Esophagus squamous epithelium (tissue), 5 donors: ENCODE measurements around the gene PCDHB7. TPM values are rescaled to one million over a fixed set of nuclear protein-coding genes. Genes with fewer than 3 reads are reported as not detected.
"Not testable (repeated sequence)": the region's sequence is repeated elsewhere in the genome, so short reads cannot be mapped to it uniquely, and the experiment has no call there.

Experiments
- DNase-seq: peaks from one replicate; lab custom pipeline; 2025; lab: John Stamatoyannopoulos, UW
- H3K27ac ChIP-seq, 4 donors: fragments of 200-600 bp; sonication (generic); one replicate each; pipeline ENCODE4 v1.5.1; 2016 to 2019; ENCODE audit warnings: mild to moderate bottlenecking in 1 of 4
- H3K27me3 ChIP-seq, 4 donors: fragments of 200-600 bp; sonication (generic); 1 replicate in 3 of 4; 2 replicates in 1 of 4; pipeline versions ENCODE4 v1.5.1 to v1.6.0; 2017 to 2021; ENCODE audit warnings: antibody characterized with exemption in 1 of 4
- H3K36me3 ChIP-seq, 3 donors: fragments of 200-600 bp; sonication (generic); one replicate each; pipeline ENCODE4 v1.5.1; 2016 to 2019
- H3K4me1 ChIP-seq, 3 donors: fragments of 200-600 bp; sonication (generic); one replicate each; pipeline ENCODE4 v1.5.1; 2017 to 2019
- H3K4me3 ChIP-seq, 4 donors: fragments of 200-600 bp; sonication (generic); 1 replicate in 3 of 4; 2 replicates in 1 of 4; pipeline ENCODE4 v1.5.1; 2016 to 2019; ENCODE audit warnings: mild to moderate bottlenecking in 2 of 4, moderate library complexity in 1 of 4
- H3K9me3 ChIP-seq, 3 donors: fragments of 200-600 bp; sonication (generic); one replicate each; pipeline ENCODE4 v1.5.1; 2016 to 2019
- CTCF ChIP-seq, 6 experiments: fragments of 450-650 bp in 4 of 6; fragments of 200-600 bp in 2 of 6; sonication (generic) in 2 of 6; IDR thresholded peaks; one replicate each; pipeline ENCODE4 v1.5.1; 2016 to 2019; ENCODE audit warnings: antibody characterized with exemption in 6 of 6, mild to moderate bottlenecking in 4 of 6, moderate library complexity in 4 of 6
- POLR2A ChIP-seq, 4 donors: fragments of 450-650 bp; IDR thresholded peaks; one replicate each; pipeline ENCODE4 v1.6.1; 2017; ENCODE audit warnings: antibody characterized with exemption in 4 of 4, mild to moderate bottlenecking in 4 of 4, moderate library complexity in 3 of 4
- WGBS, 2 donors: methylation state at CpG; one replicate each; pipeline ENCODE4 v1.1.5; 2018; 5-methylcytosine and 5-hydroxymethylcytosine counted together
- intact Hi-C: fragments of 100-400 bp; cut with DNase I; formaldehyde crosslinking; loops from one replicate; pipeline ENCODE4 v1.15.0; 2022
- total RNA-seq, 4 donors: library from RNA; depleted of rRNA; stranded (reverse); fragments of >200 nt; gene quantifications; one replicate each; pipeline ENCODE4 v1.1.0, GENCODE V29; 2016
- donor health status: DM: yes; HTN: yes; CAD: no.

The PCDHB7 gene
- total RNA-seq, 4 donors from 2014 or later: 0.76 to 0.95 (median 0.87) TPM; not detected in 1

- WGBS, 2 donors: 46 to 73% methylated on average over 1 of the region's 1 CpG
- Histone ChIP-seq H3K4me3 (no peak overlapping the region), H3K4me1 (no peaks in the 10 kb centered on the region), H3K9me3 (peaks cover 0 to 55% (median 29%) of the 10 kb centered on the region in 3 donors), H3K27ac (no peak overlapping the region), H3K27me3 (peaks cover 0 to 67% (median 2%) of the 10 kb centered on the region in 4 donors), H3K36me3 (no peaks in the 10 kb centered on the region)
- no peak for TF ChIP-seq POLR2A (IDR thresholded peaks at IDR 0.05)
- TF ChIP-seq CTCF (IDR thresholded peaks at IDR 0.05): no peak
- intact Hi-C loops: no loop called here
- DNase-seq: no peak
Measured at GRCh38 chr5:141180313-141180712, 7.9 kb downstream of the PCDHB7 start.

- WGBS, 2 donors: 22 to 23% methylated on average over 13 of the region's 13 CpGs
- peaks cover 0 to 63% (median 34%) of the 10 kb centered on the region in 3 donors for H3K9me3 ChIP-seq
- intact Hi-C loops: no loop called here
- peaks cover 0 to 50% (median 2%) of the 10 kb centered on the region in 4 donors for H3K27me3 ChIP-seq
- H3K4me1 ChIP-seq: no peaks in the 10 kb centered on the region
- DNase-seq: no peak
- no peaks in the 10 kb centered on the region for H3K36me3 ChIP-seq
- peak within 1 kb of the TSS in 1 of 4 donors; percentile 17 for H3K27ac ChIP-seq
- peak within 1 kb of the TSS in 3 of 4 donors; percentile 29 to 39 (median 29) for H3K4me3 ChIP-seq
- no peak for TF ChIP-seq CTCF (IDR thresholded peaks at IDR 0.05)
- TF ChIP-seq POLR2A (IDR thresholded peaks at IDR 0.05): no peak
Measured at GRCh38 chr5:141182248-141182647, 9.8 kb downstream of the PCDHB7 start, which contains the start of gene PCDHB16. Gene PCDHB16 (plus strand): TSS chr5:141182387. CDS start chr5:141182560, 173 bp downstream.

- H3K9me3 ChIP-seq: peaks cover 0 to 64% (median 31%) of the 10 kb centered on the region in 3 donors
- not testable (repeated sequence) for DNase-seq, H3K36me3 ChIP-seq
Measured at GRCh38 chr5:141184117-141184855, 11.8 kb downstream of the PCDHB7 start.

GRCh38 chr5:141186897-141187512, 14.6 kb downstream of the PCDHB7 start, which contains the start of gene PCDHB9:
Gene PCDHB9 (plus strand): TSS chr5:141187161. CDS start chr5:141187319, 158 bp downstream.
- WGBS, 2 donors: 23 to 27% methylated on average over 7 to 9 of the region's 9 CpGs
- intact Hi-C loops: no loop called here
- Histone ChIP-seq H3K4me1 (no peaks in the 10 kb centered on the region), H3K27me3 (peaks cover 0 to 33% (median 0%) of the 10 kb centered on the region in 4 donors), H3K4me3 (peak within 1 kb of the TSS in 2 of 4 donors; percentile 11 to 43), H3K9me3 (peaks cover 0 to 80% (median 36%) of the 10 kb centered on the region in 3 donors), H3K27ac (no peak within 1 kb of the TSS), H3K36me3 (no peaks in the 10 kb centered on the region)
- no peak for TF ChIP-seq POLR2A (IDR thresholded peaks at IDR 0.05)
- TF ChIP-seq CTCF (IDR thresholded peaks at IDR 0.05): peak in 4 of 6 experiments; percentile 9 to 37 (median 19)
- no peak for DNase-seq

More at GRCh38 chr5:141184117-141184855, 11.8 kb downstream of the PCDHB7 start:
- H3K27ac ChIP-seq, H3K4me1 ChIP-seq, intact Hi-C loops: not testable (repeated sequence)
- Histone ChIP-seq H3K4me3 (peak overlapping the region in 1 of 4 donors; percentile 12), H3K27me3 (peaks cover 0 to 41% (median 0%) of the 10 kb centered on the region in 4 donors)
- WGBS, 2 donors: 43 to 67% methylated on average over 1 to 8 of the region's 69 CpGs

GRCh38 chr5:141188682-141189081, 16.2 kb downstream of the PCDHB7 start:
- H3K4me3 ChIP-seq, intact Hi-C loops, DNase-seq, H3K4me1 ChIP-seq, H3K36me3 ChIP-seq, H3K27ac ChIP-seq: not testable (repeated sequence)
- H3K27me3 ChIP-seq: peaks cover 0 to 18% (median 0%) of the 10 kb centered on the region in 4 donors
- no CpG with 5 or more reads among the region's 37 CpGs for WGBS, 2 donors
- peaks cover 0 to 77% (median 36%) of the 10 kb centered on the region in 3 donors for H3K9me3 ChIP-seq

- intact Hi-C loops, H3K4me1 ChIP-seq, H3K27ac ChIP-seq, DNase-seq, H3K4me3 ChIP-seq, H3K36me3 ChIP-seq: not testable (repeated sequence)
- WGBS, 2 donors: 70% methylated on average over 8 of the region's 35 CpGs; no CpG with 5 or more reads in 1 of the 2 donors
- peaks cover 0 to 75% (median 36%) of the 10 kb centered on the region in 3 donors for H3K9me3 ChIP-seq
- peaks cover 0 to 17% (median 0%) of the 10 kb centered on the region in 4 donors for H3K27me3 ChIP-seq
Measured at GRCh38 chr5:141189131-141189530, 16.7 kb downstream of the PCDHB7 start.
